ENCODE data around the gene MDGA2. TPM values are rescaled to one million over a fixed set of nuclear protein-coding genes. Genes with fewer than 3 reads are reported as not detected.

Gene MDGA2
- total RNA-seq, 1 experiment from 2014 or later = not detected

- Histone ChIP-seq H2AFZ (ENCODE audit: low read depth, low read length, poor library complexity, severe bottlenecking) (no peak overlapping the region), H3K79me2 (ENCODE audit: insufficient read depth, low read length) (no peaks in the 10 kb centered on the region), H3K4me3 (replicated peaks in 1 of 2; ENCODE audit: low read depth in 1 of 2, low read length in 2 of 2) (no peak overlapping the region), H3K9me3 (ENCODE audit: control insufficient read depth in 1 of 2, insufficient read depth in 1 of 2, low read depth in 1 of 2, low read length in 2 of 2) (0 out of 4 replicates have a peak, but pooled peaks cover 0 to 4% of the 10 kb centered on the region in 2 experiments), H4K20me1 (ENCODE audit: insufficient read depth) (no peaks in the 10 kb centered on the region), H3K4me1 (ENCODE audit: control insufficient read depth in 1 of 2, insufficient read depth in 2 of 2, low read length in 2 of 2) (no peaks in the 10 kb centered on the region), H3K36me3 (ENCODE audit: control insufficient read depth in 1 of 2, insufficient read depth in 2 of 2, low read length in 2 of 2) (no peaks in the 10 kb centered on the region), H3K27me3 (ENCODE audit: insufficient read depth, low read length) (no peaks in the 10 kb centered on the region), H3K27ac (ENCODE audit: low read depth, low read length) (no peak overlapping the region), H3K4me2 (ENCODE audit: low read length) (no peak overlapping the region), H3K9ac (ENCODE audit: low read length) (no peak overlapping the region), H3K9me2 (ENCODE audit: insufficient read depth) (no peaks in the 10 kb centered on the region)
- DNase-seq (ENCODE audit: low read depth, low spot score) (no peak), ATAC-seq (no peak)
- CTCF ChIA-PET = no interaction called here
- RAD21 ChIA-PET (ENCODE audit: low non-redundant PET in 1 of 2, low total read pairs in 2 of 2, uncharacterized antibody in 2 of 2, unreplicated experiment in 2 of 2) = no interaction called here
- TF ChIP-seq CBX3 (IDR thresholded peaks at IDR 0.05; ENCODE audit: low read depth) (no peak), TCF7L2 (IDR thresholded peaks at IDR 0.05; ENCODE audit: borderline replicate concordance, extremely low read depth, insufficient read depth, insufficient read length) (no peak), POLR2AphosphoS5 (IDR thresholded peaks at IDR 0.05; ENCODE audit: low read depth, low read length) (no peak), JUND (IDR thresholded peaks at IDR 0.05) (no peak), ZFX (IDR thresholded peaks at IDR 0.05) (no peak), ZBTB33 (IDR thresholded peaks at IDR 0.05; ENCODE audit: extremely low read depth, insufficient replicate concordance, low read length) (no peak), ATF3 (IDR thresholded peaks at IDR 0.05) (no peak), ZNF274 (IDR thresholded peaks at IDR 0.05; ENCODE audit: low read depth, low read length) (no peak), SIN3A (IDR thresholded peaks at IDR 0.05; ENCODE audit: low read depth) (no peak), EGR1 (IDR thresholded peaks at IDR 0.05; ENCODE audit: low read depth) (no peak), ELF1 (IDR thresholded peaks at IDR 0.05; ENCODE audit: borderline replicate concordance, low read depth) (no peak)
- BruUV-seq (replicated peaks) = no TSS peak
- intact Hi-C loops (cut with micrococcal nuclease) = no loop called here
- POLR2A ChIA-PET = no interaction called here
Measured at GRCh38 chr14:47567273-47567672, 108.1 kb downstream of the MDGA2 start.
